Spleen (tissue), 11 donors: Measurements from ENCODE around the gene TAF10. TPM values are rescaled to one million over a fixed set of nuclear protein-coding genes. Genes with fewer than 3 reads are reported as not detected.
A peak's percentile ranks its signal among the peaks of the same experiment; 100 is the strongest.

Experiments used
- DNase-seq: peaks from one replicate; pipeline ENCODE4 v3.0.0-alpha.2; 2020
- H3K27ac ChIP-seq, 8 donors: fragments of 200-600 bp; sonication (generic) in 7 of 8; 1 replicate in 4 of 8; 2 replicates in 4 of 8; pipeline versions ENCODE4 v1.5.0 to v1.8.0; 2016 to 2021; ENCODE audit warnings: inconsistent platforms in 4 of 8, mild to moderate bottlenecking in 4 of 8, moderate library complexity in 1 of 8
- H3K27me3 ChIP-seq, 7 donors: fragments of 200-600 bp; sonication (generic) in 6 of 7; replicated peaks in 1 of 7; 1 replicate in 4 of 7; 2 replicates in 3 of 7; pipeline versions ENCODE4 v1.5.0 to v1.8.0; 2016 to 2021; ENCODE audit warnings: inconsistent platforms in 3 of 7, mild to moderate bottlenecking in 1 of 7
- H3K36me3 ChIP-seq, 6 donors: fragments of 200-600 bp; sonication (generic) in 5 of 6; 1 replicate in 4 of 6; 2 replicates in 2 of 6; pipeline versions ENCODE4 v1.5.0 to v1.8.0; 2016 to 2021; ENCODE audit warnings: inconsistent platforms in 2 of 6
- H3K4me1 ChIP-seq, 6 donors: fragments of 200-600 bp; sonication (generic) in 5 of 6; 1 replicate in 3 of 6; 2 replicates in 3 of 6; pipeline versions ENCODE4 v1.5.0 to v1.8.0; 2016 to 2021; ENCODE audit warnings: inconsistent platforms in 3 of 6
- H3K4me3 ChIP-seq, 8 donors: fragments of 200-600 bp; sonication (generic) in 7 of 8; 1 replicate in 4 of 8; 2 replicates in 4 of 8; pipeline versions ENCODE4 v1.5.0 to v1.8.0; 2016 to 2021; ENCODE audit warnings: inconsistent platforms in 4 of 8, mild to moderate bottlenecking in 4 of 8, moderate library complexity in 2 of 8
- H3K9me3 ChIP-seq, 8 donors: fragments of 200-600 bp; sonication (generic) in 7 of 8; 1 replicate in 4 of 8; 2 replicates in 4 of 8; pipeline versions ENCODE4 v1.5.0 to v1.8.0; 2016 to 2021; ENCODE audit warnings: inconsistent platforms in 4 of 8
- POLR2A ChIP-seq, 3 donors: fragments of 450-650 bp; IDR thresholded peaks; one replicate each; pipeline ENCODE4 v1.5.1; 2017; ENCODE audit warnings: antibody characterized with exemption in 3 of 3, mild to moderate bottlenecking in 1 of 3
- POLR2AphosphoS5 ChIP-seq, 3 donors: sonication (generic); formaldehyde crosslinking; IDR thresholded peaks; one replicate each; pipeline ENCODE4 v1.5.1; 2017; ENCODE audit warnings: antibody characterized with exemption in 3 of 3
- WGBS, 5 donors: extraction: QIAGEN DNeasy Blood & Tissue Kit in 3 of 5; methylation state at CpG; one replicate each; pipeline versions ENCODE4 v1.1.5 to v1.1.7; 2013 to 2018; 5-methylcytosine and 5-hydroxymethylcytosine counted together
- intact Hi-C: fragments of 100-400 bp; cut with DNase I; formaldehyde crosslinking; loops from one replicate; pipeline ENCODE4 v1.15.0; 2023; ENCODE audit warnings: low total_unique reads
- polyA plus RNA-seq, 3 donors: library from polyadenylated mRNA; stranded (reverse); fragments of 200-250 nt; gene quantifications; one replicate each; pipeline ENCODE4 v1.2.1, GENCODE V29; 2013
- total RNA-seq, 7 donors: library from RNA; depleted of rRNA in 3 of 7; stranded (reverse); fragments of >200 nt in 3 of 7; fragmentation: NEBNext Ultra II Directional in 4 of 7; extraction: Animal tissue kit (Norgen Biotek cat#: 25700) in 4 of 7; gene quantifications; one replicate each; pipeline versions ENCODE4 v1.1.0 to v1.2.1, GENCODE V29; 2016 to 2021
- TF ChIP-seq, protein P1 (sequence below), 11 experiments: fragments of 200-600 bp in 7 of 11; fragments of 450-650 bp in 4 of 11; sonication (generic) in 4 of 11; IDR thresholded peaks in 8 of 11; conservative IDR thresholded peaks in 3 of 11; 1 replicate in 7 of 11; 2 replicates in 4 of 11; pipeline versions ENCODE4 v1.4.0 to v1.8.0; 2016 to 2021; ENCODE audit warnings: antibody characterized with exemption in 11 of 11, inconsistent platforms in 4 of 11, mild to moderate bottlenecking in 1 of 11
- donor health status: healthy with polysubstance abuse.
- donor health status: DM: no; HTN: no; CAD: no; lungs with moderate emphysema.
- donor health status: DM: no; HTN: no; CAD: no.
- donor health status: Bipolar disorder and iron deficiency.
- donor health status: healthy.
- donor health status: DM: no; HTN: no; CAD: no.
- donor health status: DM: yes; HTN: yes; CAD: no.

Gene TAF10
- total and polyA plus RNA-seq, 10 donors = 103 to 159 (median 144) TPM

DNA sequence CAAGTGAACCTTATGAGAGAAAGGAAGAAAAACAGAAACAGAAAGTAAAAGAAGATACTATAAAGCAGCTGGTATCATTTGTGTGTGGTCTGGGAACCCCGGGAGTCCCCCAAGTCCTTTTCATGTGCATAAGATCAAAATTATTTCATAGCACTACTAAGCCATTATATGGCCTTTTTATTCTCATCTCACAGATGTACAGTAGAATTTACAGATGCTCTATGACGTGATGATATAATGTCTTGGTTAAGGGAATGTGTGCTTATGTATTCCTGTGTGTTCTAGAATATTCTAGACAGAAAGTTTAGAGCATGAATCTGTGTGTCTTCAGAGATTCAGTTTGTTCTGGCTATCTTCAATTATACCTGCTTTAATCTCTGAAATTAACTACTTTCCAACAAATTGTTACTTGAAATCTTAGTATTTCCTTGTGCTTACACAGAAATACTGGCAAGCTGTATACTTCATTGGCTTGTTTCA lies 15.8 kb upstream of the TAF10 start:
- Histone ChIP-seq H3K36me3 (peaks cover 0 to 90% (median 45%) of the 10 kb centered on the region in 6 donors), H3K9me3 (no peaks in the 10 kb centered on the region), H3K4me3 (peak overlapping the region in 1 of 8 donors; percentile 38), H3K27me3 (no peaks in the 10 kb centered on the region), H3K4me1 (peaks cover 12 to 29% (median 25%) of the 10 kb centered on the region in 6 donors), H3K27ac (peak overlapping the region in 6 of 8 donors; percentile 30 to 64 (median 52))
- WGBS, 5 donors = 35 to 54% (median 42%) methylated on average over 2 of the region's 2 CpGs
- intact Hi-C loops = no loop called here
- TF ChIP-seq POLR2AphosphoS5 (IDR thresholded peaks at IDR 0.05) (no peak), POLR2A (IDR thresholded peaks at IDR 0.05) (no peak)
- TF ChIP-seq, protein P1, sequence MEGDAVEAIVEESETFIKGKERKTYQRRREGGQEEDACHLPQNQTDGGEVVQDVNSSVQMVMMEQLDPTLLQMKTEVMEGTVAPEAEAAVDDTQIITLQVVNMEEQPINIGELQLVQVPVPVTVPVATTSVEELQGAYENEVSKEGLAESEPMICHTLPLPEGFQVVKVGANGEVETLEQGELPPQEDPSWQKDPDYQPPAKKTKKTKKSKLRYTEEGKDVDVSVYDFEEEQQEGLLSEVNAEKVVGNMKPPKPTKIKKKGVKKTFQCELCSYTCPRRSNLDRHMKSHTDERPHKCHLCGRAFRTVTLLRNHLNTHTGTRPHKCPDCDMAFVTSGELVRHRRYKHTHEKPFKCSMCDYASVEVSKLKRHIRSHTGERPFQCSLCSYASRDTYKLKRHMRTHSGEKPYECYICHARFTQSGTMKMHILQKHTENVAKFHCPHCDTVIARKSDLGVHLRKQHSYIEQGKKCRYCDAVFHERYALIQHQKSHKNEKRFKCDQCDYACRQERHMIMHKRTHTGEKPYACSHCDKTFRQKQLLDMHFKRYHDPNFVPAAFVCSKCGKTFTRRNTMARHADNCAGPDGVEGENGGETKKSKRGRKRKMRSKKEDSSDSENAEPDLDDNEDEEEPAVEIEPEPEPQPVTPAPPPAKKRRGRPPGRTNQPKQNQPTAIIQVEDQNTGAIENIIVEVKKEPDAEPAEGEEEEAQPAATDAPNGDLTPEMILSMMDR (IDR thresholded peaks at IDR 0.05 in 8 of 11, conservative IDR thresholded peaks at IDR 0.05 in 3 of 11) = no peak
- DNase-seq = no peak

DNA sequence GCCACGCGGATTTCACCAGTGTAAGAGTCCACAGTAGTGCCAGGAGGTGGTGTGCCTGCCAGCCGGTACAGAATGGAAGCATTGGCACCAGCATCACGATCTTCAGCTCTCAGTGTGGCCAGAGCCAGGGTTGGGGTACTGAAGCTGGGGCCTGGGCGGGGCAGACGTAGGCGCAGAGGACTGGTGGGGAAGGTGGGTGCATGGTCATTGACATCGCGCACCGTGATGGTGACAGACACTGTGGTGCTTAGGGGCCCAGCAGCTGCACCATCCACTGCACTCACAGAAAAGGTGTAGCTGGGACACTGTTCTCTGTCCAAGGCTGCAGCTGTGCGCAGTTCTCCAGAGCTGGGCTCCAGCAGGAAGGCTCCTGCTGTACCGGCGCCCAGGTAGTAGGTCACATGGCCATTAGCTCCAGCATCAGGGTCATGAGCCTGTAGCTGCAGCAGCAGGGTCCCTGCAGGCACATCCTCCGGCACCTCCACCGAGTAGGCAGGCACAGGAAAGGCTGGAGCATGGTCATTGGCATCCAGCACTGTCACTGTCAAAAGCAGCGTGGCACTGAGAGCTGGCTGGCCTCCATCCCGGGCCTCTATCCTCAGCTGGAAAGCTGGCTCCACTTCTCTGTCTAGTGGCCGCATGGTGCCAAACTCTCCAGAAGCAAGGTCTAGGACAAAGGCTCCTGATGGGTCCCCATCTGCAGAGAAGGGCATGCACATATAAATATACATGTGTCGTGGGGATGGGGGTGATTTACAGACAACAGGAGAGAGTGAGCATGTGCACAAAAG lies 15.2 kb upstream of the TAF10 start:
- peaks cover 12 to 30% (median 24%) of the 10 kb centered on the region in 6 donors for H3K4me1 ChIP-seq
- H3K27ac ChIP-seq = peak overlapping the region in 6 of 8 donors; percentile 30 to 64 (median 52)
- DNase-seq = peak; percentile 78
- no peaks in the 10 kb centered on the region for H3K27me3 ChIP-seq
- intact Hi-C loops = no loop called here
- TF ChIP-seq, protein P1 (IDR thresholded peaks at IDR 0.05 in 8 of 11, conservative IDR thresholded peaks at IDR 0.05 in 3 of 11) = no peak
- peak in 1 of 3 donors; percentile 20 for TF ChIP-seq POLR2AphosphoS5 (IDR thresholded peaks at IDR 0.05)
- 75 to 82% (median 81%) methylated on average over 10 to 19 of the region's 19 CpGs for WGBS, 5 donors
- peaks cover 0 to 85% (median 39%) of the 10 kb centered on the region in 6 donors for H3K36me3 ChIP-seq
- H3K4me3 ChIP-seq = peak overlapping the region in 1 of 8 donors; percentile 38
- no peaks in the 10 kb centered on the region for H3K9me3 ChIP-seq

DNA sequence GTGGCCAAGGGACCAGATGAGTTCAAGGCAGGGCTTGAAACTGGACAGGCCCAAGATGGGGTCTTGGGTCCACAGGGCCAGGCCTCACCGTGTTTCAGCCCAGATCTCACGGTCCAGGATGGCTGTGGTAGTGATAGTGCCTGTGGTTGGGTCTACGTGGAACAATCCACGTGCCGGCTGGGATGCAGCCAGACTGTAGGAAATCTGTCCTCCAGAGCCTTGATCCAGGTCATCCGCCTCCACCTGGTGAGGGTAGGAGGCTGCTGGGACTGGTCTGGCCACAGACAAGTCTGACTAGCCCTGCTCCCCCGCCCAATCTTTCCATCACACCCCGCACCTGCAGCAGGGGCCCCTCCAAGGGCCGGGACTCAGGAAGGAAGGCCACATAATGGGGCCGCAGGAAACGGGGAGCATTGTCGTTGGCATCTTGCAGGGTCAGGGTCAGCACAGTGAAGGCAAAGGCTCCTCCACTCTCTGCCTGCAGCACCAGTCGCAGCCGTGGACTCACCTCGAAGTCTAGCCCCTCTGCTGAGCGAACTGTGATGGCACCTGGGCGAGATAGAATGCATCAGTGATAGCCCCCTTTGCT lies 13.9 kb upstream of the TAF10 start:
- Histone ChIP-seq H3K27me3 (no peaks in the 10 kb centered on the region), H3K36me3 (peaks cover 0 to 72% (median 28%) of the 10 kb centered on the region in 6 donors), H3K27ac (no peak overlapping the region), H3K4me3 (no peak overlapping the region), H3K9me3 (no peaks in the 10 kb centered on the region), H3K4me1 (peaks cover 12 to 43% (median 24%) of the 10 kb centered on the region in 6 donors)
- DNase-seq = peak; percentile 65
- TF ChIP-seq POLR2A (IDR thresholded peaks at IDR 0.05) (no peak), POLR2AphosphoS5 (IDR thresholded peaks at IDR 0.05) (peak in 2 of 3 donors; percentile 15 to 56)
- TF ChIP-seq, protein P1 (IDR thresholded peaks at IDR 0.05 in 8 of 11, conservative IDR thresholded peaks at IDR 0.05 in 3 of 11) = no peak
- intact Hi-C loops = no loop called here
- WGBS, 5 donors = 80 to 89% (median 81%) methylated on average over 12 to 17 of the region's 17 CpGs
